Caco-2 (cell line): ENCODE measurements around the gene NPW. TPM values are rescaled to one million over a fixed set of nuclear protein-coding genes. Genes with fewer than 3 reads are reported as not detected.
A peak's percentile ranks its signal among the peaks of the same experiment; 100 is the strongest.

Source experiments
- BruUV-seq: library from RNA; stranded (reverse); fragments of 400-500 nt; replicated peaks from 2 replicates; lab custom pipeline; 2021; lab: Mats Ljungman, UMichigan
- CTCF ChIA-PET: fragments of 300-600 bp; sonication (Branson Sonifier 250); formaldehyde crosslinking; loops from one replicate; lab custom pipeline; 2022; ENCODE audit warnings: antibody characterized with exemption; lab: Charles Lee
- POLR2A ChIA-PET: fragments of 300-600 bp; sonication (Branson Sonifier 250); formaldehyde crosslinking; loops from one replicate; lab custom pipeline; 2022; ENCODE audit warnings: antibody characterized with exemption; lab: Charles Lee
- DNase-seq, 2 experiments: peaks; one replicate each; pipeline versions ENCODE4 v3.0.0 to v3.0.0-alpha.2; 2020 to 2022
- H3K27me3 ChIP-seq: replicated peaks from 2 replicates; pipeline ENCODE4 v1.6.0; 2011; ENCODE audit warnings: low read length; ENCODE audit not compliant: control insufficient read depth, insufficient read depth
- H3K36me3 ChIP-seq: 2 replicates; pipeline ENCODE4 v1.5.1; 2011; ENCODE audit warnings: low read length; ENCODE audit not compliant: control insufficient read depth, insufficient read depth
- H3K4me1 ChIP-seq: fragments of 250-450 bp; sonication (Bioruptor Pico); 2 replicates; pipeline ENCODE4 v1.5.1; 2020; ENCODE audit warnings: mild to moderate bottlenecking
- H3K4me3 ChIP-seq: 2 replicates; pipeline ENCODE4 v1.5.1; 2011; ENCODE audit warnings: low read depth, mild to moderate bottlenecking, control low read depth, low read length
- H3K9me3 ChIP-seq: fragments of 250-450 bp; sonication (Bioruptor Pico); 2 replicates; pipeline ENCODE4 v1.5.1; 2020; ENCODE audit warnings: mild to moderate bottlenecking, moderate library complexity
- H3K27ac Mint-ChIP-seq: one replicate; pipeline ENCODE4 v1.8.0; 2022; ENCODE audit warnings: mixed read lengths; ENCODE audit not compliant: unreplicated experiment
- H3K27me3 Mint-ChIP-seq: one replicate; pipeline ENCODE4 v1.8.0; 2022; ENCODE audit warnings: mixed read lengths; ENCODE audit not compliant: insufficient read depth, unreplicated experiment
- H3K36me3 Mint-ChIP-seq: one replicate; pipeline ENCODE4 v1.8.0; 2022; ENCODE audit warnings: mild to moderate bottlenecking, mixed read lengths; ENCODE audit not compliant: insufficient read depth, unreplicated experiment
- H3K4me1 Mint-ChIP-seq: one replicate; pipeline ENCODE4 v1.8.0; 2022; ENCODE audit warnings: low read depth, mixed read lengths; ENCODE audit not compliant: unreplicated experiment
- H3K4me3 Mint-ChIP-seq: one replicate; pipeline ENCODE4 v1.8.0; 2022; ENCODE audit warnings: mild to moderate bottlenecking, moderate library complexity, mixed read lengths; ENCODE audit not compliant: unreplicated experiment
- H3K9me3 Mint-ChIP-seq: one replicate; pipeline ENCODE4 v1.8.0; 2022; ENCODE audit warnings: mixed read lengths; ENCODE audit not compliant: unreplicated experiment
- intact Hi-C: fragments of 100-400 bp; cut with micrococcal nuclease; formaldehyde crosslinking; loops from one replicate; pipeline ENCODE4 v1.10.0; 2022; ENCODE audit not compliant: unreplicated experiment
- total RNA-seq: library from RNA; stranded (reverse); gene quantifications from 2 replicates; pipeline ENCODE4 v1.2.3, GENCODE V29; 2022
- TF ChIP-seq, protein P1 (sequence below), 2 experiments: fragments of 200-600 bp in 1 of 2; IDR thresholded peaks; 1 replicate in 1 of 2; 2 replicates in 1 of 2; pipeline versions ENCODE4 v1.5.1 to v1.8.0; 2011 to 2022; ENCODE audit warnings: antibody characterized with exemption in 1 of 2, control low read depth in 1 of 2, inconsistent platforms in 1 of 2, low read depth in 1 of 2, low read length in 1 of 2, mild to moderate bottlenecking in 1 of 2, moderate library complexity in 1 of 2; ENCODE audit not compliant: insufficient read depth in 1 of 2, severe bottlenecking in 1 of 2, unreplicated experiment in 1 of 2

The NPW gene
- total RNA-seq, 1 experiment from 2014 or later = 6.1 TPM

- Mint-ChIP-seq H3K4me3 (peak overlapping the region; percentile 45), H3K9me3 (no peaks in the 10 kb centered on the region), H3K36me3 (peaks cover 42% of the 10 kb centered on the region), H3K27ac (peak overlapping the region; percentile 51), H3K4me1 (peaks cover 5% of the 10 kb centered on the region), H3K27me3 (no peaks in the 10 kb centered on the region)
- H3K36me3 ChIP-seq = no peaks in the 10 kb centered on the region; the same call in 1 of the 2 replicates
- ChIA-PET POLR2A (no interaction called here), CTCF (no interaction called here)
- intact Hi-C loops = no loop called here
- no peak for DNase-seq
- H3K9me3 ChIP-seq = no peaks in the 10 kb centered on the region
- TF ChIP-seq, protein P1, sequence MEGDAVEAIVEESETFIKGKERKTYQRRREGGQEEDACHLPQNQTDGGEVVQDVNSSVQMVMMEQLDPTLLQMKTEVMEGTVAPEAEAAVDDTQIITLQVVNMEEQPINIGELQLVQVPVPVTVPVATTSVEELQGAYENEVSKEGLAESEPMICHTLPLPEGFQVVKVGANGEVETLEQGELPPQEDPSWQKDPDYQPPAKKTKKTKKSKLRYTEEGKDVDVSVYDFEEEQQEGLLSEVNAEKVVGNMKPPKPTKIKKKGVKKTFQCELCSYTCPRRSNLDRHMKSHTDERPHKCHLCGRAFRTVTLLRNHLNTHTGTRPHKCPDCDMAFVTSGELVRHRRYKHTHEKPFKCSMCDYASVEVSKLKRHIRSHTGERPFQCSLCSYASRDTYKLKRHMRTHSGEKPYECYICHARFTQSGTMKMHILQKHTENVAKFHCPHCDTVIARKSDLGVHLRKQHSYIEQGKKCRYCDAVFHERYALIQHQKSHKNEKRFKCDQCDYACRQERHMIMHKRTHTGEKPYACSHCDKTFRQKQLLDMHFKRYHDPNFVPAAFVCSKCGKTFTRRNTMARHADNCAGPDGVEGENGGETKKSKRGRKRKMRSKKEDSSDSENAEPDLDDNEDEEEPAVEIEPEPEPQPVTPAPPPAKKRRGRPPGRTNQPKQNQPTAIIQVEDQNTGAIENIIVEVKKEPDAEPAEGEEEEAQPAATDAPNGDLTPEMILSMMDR (IDR thresholded peaks at IDR 0.05; ENCODE audit: insufficient read depth in 1 of 2, low read depth in 1 of 2, low read length in 1 of 2, severe bottlenecking in 1 of 2, unreplicated experiment in 1 of 2) = no peak
- no peak overlapping the region for H3K4me3 ChIP-seq
- peaks cover 15% of the 10 kb centered on the region; the same call in 1 of the 2 replicates for H3K4me1 ChIP-seq
- no TSS peak for BruUV-seq
- H3K27me3 ChIP-seq = no peaks in the 10 kb centered on the region
These were observed 13.9 kb upstream of the NPW start for GRCh38 chr16:2005646-2006045.

GRCh38 chr16:2006317-2006716 lies 13.3 kb upstream of the NPW start:
- H3K36me3 Mint-ChIP-seq = peaks cover 36% of the 10 kb centered on the region
- no peaks in the 10 kb centered on the region for H3K9me3 Mint-ChIP-seq
- H3K4me3 Mint-ChIP-seq = peak overlapping the region; percentile 45
- Histone ChIP-seq H3K9me3 (no peaks in the 10 kb centered on the region), H3K36me3 (no peaks in the 10 kb centered on the region; the same call in 1 of the 2 replicates), H3K27me3 (no peaks in the 10 kb centered on the region), H3K4me1 (peaks cover 15% of the 10 kb centered on the region; the same call in 1 of the 2 replicates), H3K4me3 (no peak overlapping the region)
- H3K4me1 Mint-ChIP-seq = peaks cover 5% of the 10 kb centered on the region
- no peaks in the 10 kb centered on the region for H3K27me3 Mint-ChIP-seq
- peak overlapping the region; percentile 51 for H3K27ac Mint-ChIP-seq
- no TSS peak for BruUV-seq
- TF ChIP-seq, protein P1 (IDR thresholded peaks at IDR 0.05; ENCODE audit: insufficient read depth in 1 of 2, low read depth in 1 of 2, low read length in 1 of 2, severe bottlenecking in 1 of 2, unreplicated experiment in 1 of 2) = no peak
- no peak for DNase-seq
- CTCF ChIA-PET = no interaction called here
- POLR2A ChIA-PET = no interaction called here
- intact Hi-C loops = no loop called here

DNA sequence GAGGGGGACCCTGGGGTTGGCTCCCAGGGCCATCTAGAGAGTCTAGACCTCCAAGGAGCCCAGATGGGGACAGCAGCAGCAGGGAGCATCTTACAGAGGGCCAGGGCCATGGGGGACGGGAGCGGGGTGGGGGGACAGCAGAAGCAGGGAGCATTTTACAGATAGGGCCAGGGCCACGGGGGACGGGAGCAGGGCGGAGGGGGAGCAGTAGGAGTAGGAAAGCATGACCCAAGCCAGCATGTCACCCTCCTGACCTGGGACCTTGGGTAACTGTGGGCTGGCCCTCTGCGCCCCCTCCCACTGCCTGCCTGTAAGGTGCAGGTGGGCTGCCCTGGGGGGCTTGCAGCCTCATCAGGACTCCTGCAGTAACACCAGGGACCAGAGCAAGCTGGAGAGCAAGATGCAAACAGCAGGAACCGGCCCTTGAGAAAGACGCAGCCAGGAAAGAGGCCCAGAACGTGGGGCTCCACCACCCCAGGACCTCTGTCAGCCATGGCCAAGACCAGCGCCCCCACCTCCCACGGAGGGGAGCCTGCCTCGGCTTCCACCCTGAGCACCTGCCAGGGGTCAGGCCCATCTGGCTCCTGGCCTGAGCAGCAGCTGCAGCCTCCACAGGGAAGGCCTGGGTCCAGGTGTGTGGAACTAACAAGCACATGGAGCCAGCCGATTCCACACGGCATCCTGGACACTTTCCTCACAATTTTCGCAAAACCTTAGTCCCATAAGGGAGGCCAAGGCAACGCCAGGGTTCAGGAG lies 12.3 kb upstream of the NPW start:
- Mint-ChIP-seq H3K9me3 (no peaks in the 10 kb centered on the region), H3K4me3 (peak overlapping the region; percentile 77), H3K27me3 (no peaks in the 10 kb centered on the region), H3K36me3 (peaks cover 31% of the 10 kb centered on the region), H3K27ac (peak overlapping the region; percentile 53), H3K4me1 (peaks cover 5% of the 10 kb centered on the region)
- intact Hi-C loops = no loop called here
- ChIA-PET CTCF (no interaction called here), POLR2A (no interaction called here)
- TF ChIP-seq, protein P1 (IDR thresholded peaks at IDR 0.05; ENCODE audit: insufficient read depth in 1 of 2, low read depth in 1 of 2, low read length in 1 of 2, severe bottlenecking in 1 of 2, unreplicated experiment in 1 of 2) = no peak
- no peaks in the 10 kb centered on the region; the same call in 1 of the 2 replicates for H3K36me3 ChIP-seq
- peaks cover 15% of the 10 kb centered on the region; the same call in 1 of the 2 replicates for H3K4me1 ChIP-seq
- no peaks in the 10 kb centered on the region for H3K27me3 ChIP-seq
- no peaks in the 10 kb centered on the region for H3K9me3 ChIP-seq
- BruUV-seq = no TSS peak
- H3K4me3 ChIP-seq = no peak overlapping the region
- DNase-seq = no peak
